SK-N-SH (cell line): ENCODE measurements around the gene TMPRSS5. TPM values are rescaled to one million over a fixed set of nuclear protein-coding genes. Genes with fewer than 3 reads are reported as not detected.
A peak's percentile ranks its signal among the peaks of the same experiment; 100 is the strongest.

Source experiments
- CTCF ChIA-PET: fragments of 300-600, 350-600 bp; formaldehyde crosslinking; extraction: SDS; loops from one replicate; lab custom pipeline; 2021; lab: Yijun Ruan, JAX
- POLR2A ChIA-PET: fragments of 350-600 bp; sonication (Branson Sonifier 250); formaldehyde crosslinking; extraction: SDS; loops from one replicate; lab custom pipeline; 2020; ENCODE audit warnings: antibody characterized with exemption, inconsistent platforms; lab: Yijun Ruan, JAX
- DNase-seq: peaks from one replicate; pipeline ENCODE4 v3.0.0; 2012
- H2AFZ ChIP-seq: fragments of 200-600 bp; sonication (generic); 2 replicates; pipeline ENCODE4 v1.8.1; 2016; ENCODE audit warnings: antibody characterized with exemption, mild to moderate bottlenecking, low read depth
- H3F3A ChIP-seq: fragments of 200-600 bp; sonication (generic); replicated peaks from 2 replicates; pipeline ENCODE3; 2016; ENCODE audit warnings: antibody characterized with exemption, mild to moderate bottlenecking; ENCODE audit not compliant: insufficient read depth
- H3K27ac ChIP-seq, 2 experiments: fragments of 200-500 bp in 1 of 2; fragments of 200-600 bp in 1 of 2; sonication (Bioruptor generic) in 1 of 2; sonication (generic), shearing (Covaris generic) in 1 of 2; 2 replicates each; pipeline versions ENCODE4 v1.5.1 to v1.6.1; 2014 to 2016; ENCODE audit warnings: low read depth in 2 of 2, inconsistent platforms in 1 of 2, low read length in 1 of 2, mild to moderate bottlenecking in 1 of 2, mixed read lengths in 1 of 2
- H3K27me3 ChIP-seq: fragments of 200-600 bp; sonication (generic), shearing (Covaris generic); 2 replicates; pipeline ENCODE4 v1.6.1; 2016; ENCODE audit warnings: mixed run types; ENCODE audit not compliant: insufficient read depth
- H3K36me3 ChIP-seq, 2 experiments: fragments of 200-500 bp in 1 of 2; fragments of 200-600 bp in 1 of 2; sonication (Bioruptor generic) in 1 of 2; sonication (generic) in 1 of 2; replicated peaks in 1 of 2; 2 replicates each; pipeline versions ENCODE3 to v1.5.1; 2014 to 2016; ENCODE audit warnings: low read length in 1 of 2, mild to moderate bottlenecking in 1 of 2; ENCODE audit not compliant: insufficient read depth in 2 of 2, control insufficient read depth in 1 of 2
- H3K4me1 ChIP-seq, 2 experiments: fragments of 200-500 bp in 1 of 2; fragments of 200-600 bp in 1 of 2; sonication (Bioruptor generic) in 1 of 2; sonication (generic), shearing (Covaris generic) in 1 of 2; 2 replicates each; pipeline versions ENCODE4 v1.5.1 to v1.6.1; 2014 to 2016; ENCODE audit warnings: low read depth in 1 of 2, low read length in 1 of 2, mixed run types in 1 of 2; ENCODE audit not compliant: insufficient read depth in 2 of 2, control insufficient read depth in 1 of 2
- H3K4me2 ChIP-seq: fragments of 200-600 bp; sonication (generic), shearing (Covaris generic); 2 replicates; pipeline ENCODE4 v1.6.1; 2017; ENCODE audit warnings: mixed run types
- H3K4me3 ChIP-seq, 2 experiments: fragments of 200-500 bp in 1 of 2; fragments of 200-600 bp in 1 of 2; sonication (Bioruptor generic) in 1 of 2; sonication (generic), shearing (Covaris generic) in 1 of 2; 2 replicates each; pipeline versions ENCODE4 v1.5.1 to v1.8.1; 2014 to 2016; ENCODE audit warnings: low read depth in 2 of 2, inconsistent platforms in 1 of 2, low read length in 1 of 2, mild to moderate bottlenecking in 1 of 2, mixed read lengths in 1 of 2, moderate library complexity in 1 of 2
- H3K79me2 ChIP-seq: fragments of 200-600 bp; sonication (generic); 2 replicates; pipeline ENCODE4 v1.8.1; 2017; ENCODE audit warnings: mild to moderate bottlenecking; ENCODE audit not compliant: insufficient read depth
- H3K9ac ChIP-seq: fragments of 200-600 bp; sonication (generic); 2 replicates; pipeline ENCODE4 v1.6.1; 2017; ENCODE audit warnings: mixed run types
- H3K9me2 ChIP-seq: fragments of 200-600 bp; sonication (generic); 2 replicates; pipeline ENCODE4 v1.6.1; 2017; ENCODE audit warnings: mixed run types
- H3K9me3 ChIP-seq: fragments of 200-600 bp; sonication (generic); 2 replicates; pipeline ENCODE4 v1.6.1; 2017; ENCODE audit warnings: mixed run types, mild to moderate bottlenecking, moderate library complexity
- H4K20me1 ChIP-seq: fragments of 200-600 bp; sonication (generic); 2 replicates; pipeline ENCODE4 v1.6.1; 2017; ENCODE audit warnings: mild to moderate bottlenecking, mixed run types; ENCODE audit not compliant: insufficient read depth
- CHD2 ChIP-seq: fragments of 150-350 bp; IDR thresholded peaks from 2 replicates; pipeline ENCODE4 v1.6.1; 2018; ENCODE audit warnings: low read length; ENCODE audit not compliant: partially characterized antibody
- ELF1 ChIP-seq: IDR thresholded peaks from 2 replicates; pipeline ENCODE4 v1.4.0; 2012
- EP300 ChIP-seq, 2 experiments: IDR thresholded peaks; 2 replicates each; pipeline versions ENCODE4 v1.4.0 to v1.6.1; 2012; ENCODE audit warnings: borderline replicate concordance in 1 of 2, low read depth in 1 of 2, low read length in 1 of 2
- EZH2phosphoT487 ChIP-seq: fragments of 200-600 bp; sonication (generic); IDR thresholded peaks from 2 replicates; pipeline ENCODE4 v1.6.1; 2017; ENCODE audit warnings: low read depth, mixed run types, mild to moderate bottlenecking, antibody characterized with exemption, moderate library complexity, borderline replicate concordance
- FOSL2 ChIP-seq: IDR thresholded peaks from 2 replicates; pipeline ENCODE4 v1.4.0; 2012; ENCODE audit warnings: low read depth, mild to moderate bottlenecking, moderate library complexity, borderline replicate concordance
- FOXJ3 ChIP-seq: sonication (generic); formaldehyde crosslinking; IDR thresholded peaks from 2 replicates; pipeline ENCODE4 v1.5.1; 2020; ENCODE audit warnings: mild to moderate bottlenecking, missing genetic modification reagents
- MEF2A ChIP-seq: IDR thresholded peaks from 2 replicates; pipeline ENCODE4 v1.4.0; 2012; ENCODE audit warnings: low read depth, borderline replicate concordance
- NRF1 ChIP-seq: IDR thresholded peaks from 2 replicates; pipeline ENCODE4 v1.6.1; 2012; ENCODE audit warnings: low read depth, mild to moderate bottlenecking, low read length
- POLR2AphosphoS5 ChIP-seq: IDR thresholded peaks from 2 replicates; pipeline ENCODE4 v1.6.1; 2012; ENCODE audit warnings: low read depth, low read length
- RAD21 ChIP-seq: IDR thresholded peaks from 2 replicates; pipeline ENCODE4 v1.6.1; 2012; ENCODE audit warnings: mild to moderate bottlenecking, low read length
- REST ChIP-seq: IDR thresholded peaks from 2 replicates; pipeline ENCODE4 v1.6.1; 2012; ENCODE audit warnings: mild to moderate bottlenecking, low read depth, low read length, moderate library complexity
- RFX5 ChIP-seq: IDR thresholded peaks from 2 replicates; pipeline ENCODE4 v1.6.1; 2012; ENCODE audit warnings: mild to moderate bottlenecking, improper control_type of control experiment, low read length
- RXRA ChIP-seq: IDR thresholded peaks from 2 replicates; pipeline ENCODE4 v1.4.0; 2012; ENCODE audit warnings: low read depth, mild to moderate bottlenecking, borderline replicate concordance
- SMC3 ChIP-seq: IDR thresholded peaks from 2 replicates; pipeline ENCODE4 v1.6.1; 2012; ENCODE audit warnings: low read depth, low read length, improper control_type of control experiment
- TAF1 ChIP-seq: IDR thresholded peaks from 2 replicates; pipeline ENCODE4 v1.6.1; 2012; ENCODE audit warnings: low read depth, mild to moderate bottlenecking, low read length, moderate library complexity, borderline replicate concordance
- TEAD4 ChIP-seq: IDR thresholded peaks from 2 replicates; pipeline ENCODE4 v1.4.0; 2012; ENCODE audit warnings: mild to moderate bottlenecking, borderline replicate concordance; ENCODE audit not compliant: insufficient read depth
- YY1 ChIP-seq: IDR thresholded peaks from 2 replicates; pipeline ENCODE4 v1.4.0; 2012; ENCODE audit warnings: low read depth, mild to moderate bottlenecking
- ZBTB33 ChIP-seq: IDR thresholded peaks from 2 replicates; pipeline ENCODE4 v1.4.0; 2012; ENCODE audit warnings: low read depth, borderline replicate concordance
- WGBS: methylation state at CpG from one replicate; pipeline ENCODE4 v1.1.6; 2017; ENCODE audit warnings: low lambda C conversion rate; 5-methylcytosine and 5-hydroxymethylcytosine counted together
- polyA plus RNA-seq, 3 experiments: library from polyadenylated mRNA; depleted of rRNA; stranded (reverse); fragments of >200 nt; gene quantifications; 2 replicates each; pipeline ENCODE4 v1.2.3, GENCODE V29; 2012
- TF ChIP-seq, protein P1 (sequence below): fragments of 150-350 bp; IDR thresholded peaks from 2 replicates; pipeline ENCODE4 v1.6.1; 2017; ENCODE audit warnings: antibody characterized with exemption, low read length, low read depth, borderline replicate concordance
- TF ChIP-seq, protein P2 (sequence below): IDR thresholded peaks from 2 replicates; pipeline ENCODE4 v1.4.0; 2012; ENCODE audit warnings: low read depth

Gene TMPRSS5
- polyA plus RNA-seq, 1 of the 3 experiments (the other 2 are of a cell fraction), result 0.28 TPM

GRCh38 chr11:113722934-113723333 lies 16.8 kb upstream of the TMPRSS5 start:
- no peak for DNase-seq
- no peak overlapping the region for H2AFZ ChIP-seq
- H4K20me1 ChIP-seq, result no peaks in the 10 kb centered on the region
- 77% methylated on average over 3 of the region's 3 CpGs for WGBS
- no peaks in the 10 kb centered on the region for H3K27me3 ChIP-seq
- peak overlapping the region in 1 of 2 experiments; percentile 74; a peak in 1 of 4 replicates for H3K27ac ChIP-seq
- no peak overlapping the region for H3K4me2 ChIP-seq
- ChIA-PET POLR2A (no interaction called here), CTCF (interaction anchor here (1.2 to 2.7 kb wide), 4 partner anchors 8 to 394 kb away, joined by 3 to 14 read pairs (median 3); no protein-coding TSS in a partner anchor)
- H3K4me1 ChIP-seq, result peaks cover 0 to 13% of the 10 kb centered on the region in 2 experiments; a peak in 2 of 4 replicates
- no peak overlapping the region for H3K9ac ChIP-seq
- H3K36me3 ChIP-seq, result no peaks in the 10 kb centered on the region
- H3K9me3 ChIP-seq, result no peaks in the 10 kb centered on the region
- H3K9me2 ChIP-seq, result no peaks in the 10 kb centered on the region
- H3K79me2 ChIP-seq, result no peaks in the 10 kb centered on the region
- H3K4me3 ChIP-seq, result no peak overlapping the region
- no peaks in the 10 kb centered on the region for H3F3A ChIP-seq
- no peak for TF ChIP-seq TEAD4
- TF ChIP-seq POLR2AphosphoS5, result no peak
- TF ChIP-seq, protein P1, sequence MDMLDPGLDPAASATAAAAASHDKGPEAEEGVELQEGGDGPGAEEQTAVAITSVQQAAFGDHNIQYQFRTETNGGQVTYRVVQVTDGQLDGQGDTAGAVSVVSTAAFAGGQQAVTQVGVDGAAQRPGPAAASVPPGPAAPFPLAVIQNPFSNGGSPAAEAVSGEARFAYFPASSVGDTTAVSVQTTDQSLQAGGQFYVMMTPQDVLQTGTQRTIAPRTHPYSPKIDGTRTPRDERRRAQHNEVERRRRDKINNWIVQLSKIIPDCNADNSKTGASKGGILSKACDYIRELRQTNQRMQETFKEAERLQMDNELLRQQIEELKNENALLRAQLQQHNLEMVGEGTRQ, result no peak
- TF ChIP-seq EZH2phosphoT487, result no peak
- no peak for TF ChIP-seq ELF1
- TF ChIP-seq ZBTB33, result no peak
- no peak for TF ChIP-seq FOXJ3 (CRISPR knock-in tag)
- TF ChIP-seq NRF1, result no peak
- no peak for TF ChIP-seq RAD21
- TF ChIP-seq RXRA, result no peak
- TF ChIP-seq YY1, result no peak
- TF ChIP-seq SMC3, result no peak
- TF ChIP-seq CHD2, result no peak
- TF ChIP-seq, protein P2, sequence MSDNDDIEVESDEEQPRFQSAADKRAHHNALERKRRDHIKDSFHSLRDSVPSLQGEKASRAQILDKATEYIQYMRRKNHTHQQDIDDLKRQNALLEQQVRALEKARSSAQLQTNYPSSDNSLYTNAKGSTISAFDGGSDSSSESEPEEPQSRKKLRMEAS, result no peak
- TF ChIP-seq MEF2A, result no peak

GRCh38 chr11:113722221-113722620 lies 16.1 kb upstream of the TMPRSS5 start:
- ChIA-PET POLR2A (no interaction called here), CTCF (interaction anchor here (0.7 to 2.7 kb wide), 4 partner anchors 9 to 190 kb away, joined by 3 to 14 read pairs (median 3); no protein-coding TSS in a partner anchor)
- Histone ChIP-seq H3F3A (no peaks in the 10 kb centered on the region), H3K4me3 (no peak overlapping the region), H3K4me2 (no peak overlapping the region), H3K79me2 (no peaks in the 10 kb centered on the region), H3K27me3 (no peaks in the 10 kb centered on the region), H3K36me3 (no peaks in the 10 kb centered on the region), H3K27ac (no peak overlapping the region), H3K9me3 (no peaks in the 10 kb centered on the region), H3K9me2 (no peaks in the 10 kb centered on the region), H2AFZ (no peak overlapping the region), H3K9ac (no peak overlapping the region), H3K4me1 (peaks cover 0 to 13% of the 10 kb centered on the region in 2 experiments; a peak in 2 of 4 replicates), H4K20me1 (no peaks in the 10 kb centered on the region)
- DNase-seq, result no peak
- WGBS, result 98% methylated on average over 4 of the region's 4 CpGs
- no peak for TF ChIP-seq YY1
- no peak for TF ChIP-seq FOXJ3 (CRISPR knock-in tag)
- TF ChIP-seq ELF1, result no peak
- TF ChIP-seq FOSL2, result no peak
- no peak for TF ChIP-seq REST
- TF ChIP-seq TEAD4, result no peak
- no peak for TF ChIP-seq EP300 (IDR thresholded peaks at IDR 0.05; ENCODE audit: borderline replicate concordance in 1 of 2, low read depth in 1 of 2, low read length in 1 of 2)
- no peak for TF ChIP-seq TAF1
- TF ChIP-seq RFX5, result no peak
